GM12878 (cell line): ENCODE results near the gene PDGFA. TPM values are rescaled to one million over a fixed set of nuclear protein-coding genes. Genes with fewer than 3 reads are reported as not detected.
A peak's percentile ranks its signal among the peaks of the same experiment; 100 is the strongest.

ENCODE experiments used
- E4F1 ChIP-seq: fragments of 450-650 bp; IDR thresholded peaks from 2 replicates; pipeline ENCODE4 v1.6.1; 2018; ENCODE audit warnings: borderline replicate concordance, mild to moderate bottlenecking; ENCODE audit not compliant: partially characterized antibody
- GATAD2B ChIP-seq: fragments of 450-650 bp; conservative IDR thresholded peaks from 2 replicates; pipeline ENCODE4 v1.6.1; 2017; ENCODE audit warnings: low read depth, mild to moderate bottlenecking, moderate library complexity
- IKZF2 ChIP-seq, 2 experiments: fragments of 450-650 bp; IDR thresholded peaks; 2 replicates each; pipeline ENCODE4 v1.6.1; 2017; ENCODE audit warnings: mild to moderate bottlenecking in 2 of 2, moderate library complexity in 2 of 2
- NR2C2 ChIP-seq: IDR thresholded peaks from 2 replicates; pipeline ENCODE4 v1.6.1; 2011; ENCODE audit warnings: borderline replicate concordance, low read depth; ENCODE audit not compliant: control insufficient read depth, insufficient read length
- RBBP5 ChIP-seq: fragments of 200-600 bp; sonication (generic); conservative IDR thresholded peaks from 2 replicates; pipeline ENCODE4 v1.6.1; 2016
- RFX5 ChIP-seq: IDR thresholded peaks from 2 replicates; pipeline ENCODE4 v1.6.1; 2011; ENCODE audit warnings: low read depth, low read length, improper control_type of control experiment
- SMAD1 ChIP-seq: fragments of 450-650 bp; IDR thresholded peaks from 2 replicates; pipeline ENCODE4 v1.6.1; 2018; ENCODE audit warnings: mild to moderate bottlenecking, low read depth; ENCODE audit not compliant: partially characterized antibody
- SMARCA5 ChIP-seq: fragments of 450-650 bp; IDR thresholded peaks from 2 replicates; pipeline ENCODE4 v1.6.1; 2017; ENCODE audit warnings: mild to moderate bottlenecking
- SRF ChIP-seq, 2 experiments: IDR thresholded peaks; 2 replicates each; pipeline ENCODE4 v1.6.1; 2011; ENCODE audit warnings: low read depth in 2 of 2, low read length in 2 of 2, mild to moderate bottlenecking in 1 of 2, moderate library complexity in 1 of 2
- ZBTB40 ChIP-seq: fragments of 450-650 bp; IDR thresholded peaks from 2 replicates; pipeline ENCODE4 v1.6.1; 2016; ENCODE audit warnings: mild to moderate bottlenecking, moderate library complexity, borderline replicate concordance
- polyA plus RNA-seq, 11 experiments: library from polyadenylated mRNA; depleted of rRNA in 4 of 11; unstranded in 6 of 11; stranded (reverse) in 5 of 11; fragments of >200 nt; fragmentation: Nextera tagmentation in 4 of 11; fragmentation: Illumina TruSeq in 1 of 11; extraction: Ambion mirVana in 4 of 11; extraction: Trizol in 1 of 11; gene quantifications; 1 replicate in 1 of 11; 2 replicates in 10 of 11; pipeline versions ENCODE4 v1.2.1 to v1.2.3, GENCODE V29; 2011 to 2016; ENCODE audit warnings: inconsistent platforms in 2 of 11, missing spikeins in 2 of 11, low read depth in 1 of 11
- total RNA-seq, 4 experiments: library from RNA; depleted of rRNA in 3 of 4; stranded (reverse); fragments of >200 nt in 3 of 4; fragmentation: Illumina TruSeq in 1 of 4; extraction: Trizol in 1 of 4; gene quantifications; 2 replicates each; pipeline versions ENCODE4 v1.2.1 to v1.2.3, GENCODE V29; 2013 to 2021
- TF ChIP-seq, protein P1 (sequence below): IDR thresholded peaks from 2 replicates; pipeline ENCODE4 v1.6.1; 2012; ENCODE audit warnings: low read depth, low read length, improper control_type of control experiment
- TF ChIP-seq, protein P2 (sequence below): fragments of 450-650 bp; IDR thresholded peaks from 2 replicates; pipeline ENCODE4 v1.6.1; 2017; ENCODE audit warnings: mild to moderate bottlenecking, moderate library complexity
- TF ChIP-seq, protein P3 (sequence below): fragments of 450-650 bp; formaldehyde crosslinking; IDR thresholded peaks from 2 replicates; pipeline ENCODE4 v1.4.0; 2022; ENCODE audit warnings: mild to moderate bottlenecking, moderate library complexity

Gene PDGFA
- total and polyA plus RNA-seq, 10 of the 15 experiments (the other 5 are each of a cell fraction or from before 2014, with no cell fraction given) = 2.5 to 10.0 (median 5.6) TPM

- TF ChIP-seq ZBTB40 (no peak), E4F1 (no peak), NR2C2 (no peak), GATAD2B (peak; percentile 51; the same call in 1 of the 2 replicates), RFX5 (no peak), SMARCA5 (no peak), SMAD1 (no peak), SRF (IDR thresholded peaks at IDR 0.05; ENCODE audit: low read depth in 2 of 2, low read length in 2 of 2) (no peak), IKZF2 (IDR thresholded peaks at IDR 0.05) (no peak), RBBP5 (no peak)
- TF ChIP-seq, protein P1, sequence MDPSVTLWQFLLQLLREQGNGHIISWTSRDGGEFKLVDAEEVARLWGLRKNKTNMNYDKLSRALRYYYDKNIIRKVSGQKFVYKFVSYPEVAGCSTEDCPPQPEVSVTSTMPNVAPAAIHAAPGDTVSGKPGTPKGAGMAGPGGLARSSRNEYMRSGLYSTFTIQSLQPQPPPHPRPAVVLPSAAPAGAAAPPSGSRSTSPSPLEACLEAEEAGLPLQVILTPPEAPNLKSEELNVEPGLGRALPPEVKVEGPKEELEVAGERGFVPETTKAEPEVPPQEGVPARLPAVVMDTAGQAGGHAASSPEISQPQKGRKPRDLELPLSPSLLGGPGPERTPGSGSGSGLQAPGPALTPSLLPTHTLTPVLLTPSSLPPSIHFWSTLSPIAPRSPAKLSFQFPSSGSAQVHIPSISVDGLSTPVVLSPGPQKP = no peak
- TF ChIP-seq, protein P2, sequence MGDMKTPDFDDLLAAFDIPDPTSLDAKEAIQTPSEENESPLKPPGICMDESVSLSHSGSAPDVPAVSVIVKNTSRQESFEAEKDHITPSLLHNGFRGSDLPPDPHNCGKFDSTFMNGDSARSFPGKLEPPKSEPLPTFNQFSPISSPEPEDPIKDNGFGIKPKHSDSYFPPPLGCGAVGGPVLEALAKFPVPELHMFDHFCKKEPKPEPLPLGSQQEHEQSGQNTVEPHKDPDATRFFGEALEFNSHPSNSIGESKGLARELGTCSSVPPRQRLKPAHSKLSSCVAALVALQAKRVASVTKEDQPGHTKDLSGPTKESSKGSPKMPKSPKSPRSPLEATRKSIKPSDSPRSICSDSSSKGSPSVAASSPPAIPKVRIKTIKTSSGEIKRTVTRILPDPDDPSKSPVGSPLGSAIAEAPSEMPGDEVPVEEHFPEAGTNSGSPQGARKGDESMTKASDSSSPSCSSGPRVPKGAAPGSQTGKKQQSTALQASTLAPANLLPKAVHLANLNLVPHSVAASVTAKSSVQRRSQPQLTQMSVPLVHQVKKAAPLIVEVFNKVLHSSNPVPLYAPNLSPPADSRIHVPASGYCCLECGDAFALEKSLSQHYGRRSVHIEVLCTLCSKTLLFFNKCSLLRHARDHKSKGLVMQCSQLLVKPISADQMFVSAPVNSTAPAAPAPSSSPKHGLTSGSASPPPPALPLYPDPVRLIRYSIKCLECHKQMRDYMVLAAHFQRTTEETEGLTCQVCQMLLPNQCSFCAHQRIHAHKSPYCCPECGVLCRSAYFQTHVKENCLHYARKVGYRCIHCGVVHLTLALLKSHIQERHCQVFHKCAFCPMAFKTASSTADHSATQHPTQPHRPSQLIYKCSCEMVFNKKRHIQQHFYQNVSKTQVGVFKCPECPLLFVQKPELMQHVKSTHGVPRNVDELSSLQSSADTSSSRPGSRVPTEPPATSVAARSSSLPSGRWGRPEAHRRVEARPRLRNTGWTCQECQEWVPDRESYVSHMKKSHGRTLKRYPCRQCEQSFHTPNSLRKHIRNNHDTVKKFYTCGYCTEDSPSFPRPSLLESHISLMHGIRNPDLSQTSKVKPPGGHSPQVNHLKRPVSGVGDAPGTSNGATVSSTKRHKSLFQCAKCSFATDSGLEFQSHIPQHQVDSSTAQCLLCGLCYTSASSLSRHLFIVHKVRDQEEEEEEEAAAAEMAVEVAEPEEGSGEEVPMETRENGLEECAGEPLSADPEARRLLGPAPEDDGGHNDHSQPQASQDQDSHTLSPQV = no peak
- TF ChIP-seq, protein P3, sequence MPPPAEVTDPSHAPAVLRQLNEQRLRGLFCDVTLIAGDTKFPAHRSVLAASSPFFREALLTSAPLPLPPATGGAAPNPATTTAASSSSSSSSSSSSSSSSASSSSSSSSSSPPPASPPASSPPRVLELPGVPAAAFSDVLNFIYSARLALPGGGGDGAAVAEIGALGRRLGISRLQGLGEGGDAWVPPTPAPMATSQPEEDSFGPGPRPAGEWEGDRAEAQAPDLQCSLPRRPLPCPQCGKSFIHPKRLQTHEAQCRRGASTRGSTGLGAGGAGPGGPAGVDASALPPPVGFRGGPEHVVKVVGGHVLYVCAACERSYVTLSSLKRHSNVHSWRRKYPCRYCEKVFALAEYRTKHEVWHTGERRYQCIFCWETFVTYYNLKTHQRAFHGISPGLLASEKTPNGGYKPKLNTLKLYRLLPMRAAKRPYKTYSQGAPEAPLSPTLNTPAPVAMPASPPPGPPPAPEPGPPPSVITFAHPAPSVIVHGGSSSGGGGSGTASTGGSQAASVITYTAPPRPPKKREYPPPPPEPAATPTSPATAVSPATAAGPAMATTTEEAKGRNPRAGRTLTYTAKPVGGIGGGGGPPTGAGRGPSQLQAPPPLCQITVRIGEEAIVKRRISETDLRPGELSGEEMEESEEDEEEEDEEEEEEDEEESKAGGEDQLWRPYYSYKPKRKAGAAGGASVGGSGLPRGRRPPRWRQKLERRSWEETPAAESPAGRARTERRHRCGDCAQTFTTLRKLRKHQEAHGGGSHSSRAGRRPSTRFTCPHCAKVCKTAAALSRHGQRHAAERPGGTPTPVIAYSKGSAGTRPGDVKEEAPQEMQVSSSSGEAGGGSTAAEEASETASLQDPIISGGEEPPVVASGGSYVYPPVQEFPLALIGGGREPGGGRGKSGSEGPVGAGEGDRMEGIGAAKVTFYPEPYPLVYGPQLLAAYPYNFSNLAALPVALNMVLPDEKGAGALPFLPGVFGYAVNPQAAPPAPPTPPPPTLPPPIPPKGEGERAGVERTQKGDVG (CRISPR knock-in tag) = no peak
Measured at GRCh38 chr7:520503-521161, 986 bp upstream of the PDGFA start (continued).
